T-helper 17 cell (primary cell): ENCODE measurements around the gene TMEM114. TPM values are rescaled to one million over a fixed set of nuclear protein-coding genes. Genes with fewer than 3 reads are reported as not detected.
"Not testable (repeated sequence)": the region's sequence is repeated elsewhere in the genome, so short reads cannot be mapped to it uniquely, and the experiment has no call there.

Experiments
- ATAC-seq: fragments of 150-1000 bp; cut with Tn5 transposase; 2 replicates; pipeline ENCODE4 v1.10.0; 2021; ENCODE audit warnings: mild to moderate bottlenecking, moderate library complexity
- DNase-seq, 3 donors: peaks; one replicate each; pipeline versions ENCODE4 v3.0.0 to v3.0.0-alpha.2; 2020 to 2021
- H3K9me3 ChIP-seq: one replicate; pipeline ENCODE4 v1.7.0; 2013; ENCODE audit warnings: low read length, mild to moderate bottlenecking; ENCODE audit not compliant: control insufficient read depth, poor library complexity, severe bottlenecking
- H3K27ac Mint-ChIP-seq: one replicate; pipeline ENCODE4 v1.8.0; 2022; ENCODE audit warnings: mild to moderate bottlenecking, moderate library complexity, mixed read lengths
- H3K27me3 Mint-ChIP-seq: one replicate; pipeline ENCODE4 v1.8.0; 2022; ENCODE audit warnings: mixed read lengths
- H3K36me3 Mint-ChIP-seq: one replicate; pipeline ENCODE4 v1.8.0; 2022; ENCODE audit warnings: low read depth, mixed read lengths
- H3K4me1 Mint-ChIP-seq: one replicate; pipeline ENCODE4 v1.8.0; 2022; ENCODE audit warnings: mild to moderate bottlenecking, mixed read lengths
- H3K4me3 Mint-ChIP-seq: one replicate; pipeline ENCODE4 v1.8.0; 2022; ENCODE audit warnings: mild to moderate bottlenecking, moderate library complexity, mixed read lengths
- total RNA-seq, 4 donors: library from RNA in 2 of 4; stranded (reverse) in 2 of 4; gene quantifications; one replicate each; pipeline ENCODE4 v1.2.3 and lab custom pipeline; 2022 to 2026

TMEM114 gene
- total RNA-seq, 2 donors from 2014 or later, result not detected

DNA sequence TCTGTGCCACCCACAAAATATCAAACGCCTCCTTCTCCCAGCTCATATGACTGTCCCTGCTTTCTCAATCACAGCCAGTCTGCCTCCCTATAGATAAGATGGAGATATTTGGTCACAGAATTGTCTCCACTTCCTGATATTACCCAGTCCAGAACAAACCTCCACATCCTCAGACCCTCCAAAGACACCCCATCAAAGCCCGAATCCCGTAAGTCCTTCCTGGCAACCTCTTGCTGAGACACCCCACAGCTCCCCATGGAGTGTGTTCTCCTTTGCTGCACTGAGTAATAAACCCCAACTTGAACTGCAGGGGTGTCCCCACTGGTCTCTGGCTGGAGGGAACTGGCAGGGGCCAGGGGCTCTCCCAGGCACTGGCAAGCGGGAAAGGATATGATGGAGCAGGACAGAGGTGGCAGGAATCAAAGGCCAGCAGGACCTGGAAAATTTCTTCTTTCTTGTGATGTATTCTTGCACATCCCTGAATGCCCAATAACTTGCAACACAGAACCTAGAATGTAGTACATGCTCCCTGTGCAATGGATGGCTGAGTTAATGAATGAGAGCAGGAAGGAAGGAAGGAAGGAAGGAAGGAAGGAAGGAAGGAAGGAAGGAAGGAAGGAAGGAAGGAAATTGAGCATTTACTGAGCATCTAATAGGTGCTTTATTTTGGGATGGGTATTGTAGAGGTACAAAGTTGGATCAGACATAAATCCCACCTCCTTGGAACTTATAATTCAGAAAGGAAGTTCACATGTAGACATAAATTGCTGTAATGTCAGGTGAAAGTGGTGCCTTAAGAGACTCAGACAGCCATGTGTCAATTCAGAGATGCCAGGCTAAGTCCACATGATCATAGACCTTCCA lies 13.9 kb downstream of the TMEM114 start:
- peaks cover 7% of the 10 kb centered on the region for H3K4me1 Mint-ChIP-seq
- H3K4me3 Mint-ChIP-seq, result no peak overlapping the region
- peaks cover 70% of the 10 kb centered on the region for H3K27me3 Mint-ChIP-seq
- no peaks in the 10 kb centered on the region for H3K9me3 ChIP-seq
- no peak for DNase-seq
- H3K27ac Mint-ChIP-seq, result no peak overlapping the region
- no peak for ATAC-seq
- H3K36me3 Mint-ChIP-seq, result peaks cover 7% of the 10 kb centered on the region

DNA sequence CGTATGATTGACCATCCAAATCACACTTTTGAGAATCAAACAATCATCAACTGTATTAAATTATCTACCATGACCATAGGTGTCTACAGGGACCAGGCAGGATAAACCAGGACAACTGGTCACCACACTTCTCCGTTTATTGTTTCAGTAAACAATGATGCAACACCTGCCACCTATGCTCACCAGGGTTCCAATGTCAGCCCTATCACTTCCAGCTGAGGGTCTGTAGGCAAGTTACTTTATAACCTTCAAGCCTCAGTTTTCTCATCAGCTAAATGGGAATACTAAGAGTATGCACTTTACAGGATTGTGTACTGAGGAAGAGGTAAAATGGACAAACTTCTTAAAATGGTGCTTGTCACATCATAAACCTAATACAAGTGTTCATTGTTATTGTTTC lies 14.9 kb downstream of the TMEM114 start:
- DNase-seq (no peak), ATAC-seq (no peak)
- Mint-ChIP-seq H3K27me3 (peaks cover 79% of the 10 kb centered on the region), H3K4me3 (no peak overlapping the region), H3K27ac (no peak overlapping the region), H3K36me3 (peaks cover 7% of the 10 kb centered on the region), H3K4me1 (peaks cover 7% of the 10 kb centered on the region)
- H3K9me3 ChIP-seq, result no peaks in the 10 kb centered on the region

DNA sequence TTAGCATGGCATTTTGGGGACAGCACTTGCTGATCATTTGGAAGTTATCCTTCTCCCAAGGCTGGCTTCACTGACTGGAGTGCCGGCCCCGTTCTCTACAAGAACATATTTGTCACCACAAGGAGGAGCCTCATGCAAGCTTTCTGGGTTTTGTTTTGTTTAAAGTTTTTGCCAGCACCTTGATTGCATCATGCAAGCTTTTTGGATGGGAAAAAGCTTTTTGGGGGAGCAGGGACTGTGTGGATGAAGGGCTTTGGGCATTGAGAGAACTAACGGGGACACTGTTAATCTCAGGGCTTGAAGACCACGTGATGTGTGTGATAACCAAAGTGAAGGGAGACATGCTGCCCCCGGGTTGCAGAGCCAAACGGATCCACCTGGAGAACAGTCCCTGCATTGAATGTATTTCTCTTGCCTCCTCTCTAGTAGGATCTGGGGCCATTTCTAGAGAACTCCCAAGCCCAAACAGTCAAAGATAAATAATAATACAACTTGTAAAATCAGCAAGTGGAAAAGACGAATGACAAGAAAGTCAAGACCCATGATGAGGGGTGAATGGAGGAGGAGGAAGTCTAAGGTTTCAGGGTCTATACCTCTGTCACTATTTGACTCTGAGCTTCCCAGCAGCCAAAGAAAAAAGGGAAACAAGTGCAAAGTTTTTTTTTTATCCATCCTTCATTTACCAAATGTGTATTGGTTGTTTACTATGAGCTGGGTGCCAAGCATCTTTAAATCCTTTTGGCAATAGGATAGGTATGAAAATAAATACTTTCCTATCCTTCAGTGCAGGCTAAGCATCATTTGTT lies 17.2 kb downstream of the TMEM114 start:
- H3K27me3 Mint-ChIP-seq, result peaks cover 81% of the 10 kb centered on the region
- ATAC-seq (no peak), DNase-seq (no peak)
- H3K36me3 Mint-ChIP-seq, result peaks cover 7% of the 10 kb centered on the region
- peak overlapping the region; percentile 36 for H3K4me3 Mint-ChIP-seq
- no peaks in the 10 kb centered on the region for H3K9me3 ChIP-seq
- no peak overlapping the region for H3K27ac Mint-ChIP-seq
- H3K4me1 Mint-ChIP-seq, result peaks cover 7% of the 10 kb centered on the region

DNA sequence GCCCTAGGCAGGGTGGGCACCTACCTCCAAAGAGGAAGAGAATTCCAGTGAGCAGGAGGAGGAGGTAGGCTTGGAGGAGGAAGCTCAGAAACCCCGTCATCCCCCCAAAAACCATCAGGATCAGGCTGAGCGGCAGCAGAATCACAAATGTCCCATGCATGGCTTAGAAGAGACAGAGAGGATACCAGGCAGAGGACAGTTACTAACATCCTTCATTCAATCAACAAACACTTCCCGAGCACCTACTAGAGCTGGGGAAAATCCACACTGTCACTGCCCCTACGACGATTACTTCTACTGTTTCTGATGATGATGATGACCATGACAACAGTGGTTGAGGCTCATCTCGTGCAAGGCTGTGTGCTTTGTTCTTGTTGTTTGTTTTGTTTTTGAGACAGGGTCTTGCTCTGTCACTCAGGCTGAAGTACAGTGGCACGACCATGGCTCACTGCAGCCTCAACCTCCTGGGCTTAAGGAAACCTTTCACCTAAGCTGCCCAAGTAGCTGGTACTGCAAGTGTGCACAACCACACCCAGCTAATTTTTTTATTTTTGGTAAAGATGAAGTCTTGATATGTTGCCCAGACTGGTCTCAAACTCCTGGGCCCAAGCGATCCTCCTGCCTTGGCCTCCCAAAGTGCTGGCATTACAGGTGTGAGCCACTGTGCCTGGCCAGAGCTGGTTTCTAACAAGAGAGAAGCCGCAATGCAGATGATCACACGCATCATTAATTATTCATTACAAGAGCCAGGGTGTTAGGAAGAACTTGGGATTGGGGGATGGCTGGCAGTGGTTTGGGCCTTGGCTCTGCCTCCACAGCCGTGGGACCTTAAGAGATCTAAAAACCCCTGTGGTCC lies 18.0 kb downstream of the TMEM114 start:
- Mint-ChIP-seq H3K4me3 (no peak overlapping the region), H3K36me3 (peaks cover 7% of the 10 kb centered on the region), H3K4me1 (peaks cover 7% of the 10 kb centered on the region), H3K27me3 (peaks cover 74% of the 10 kb centered on the region), H3K27ac (no peak overlapping the region)
- DNase-seq (no peak), ATAC-seq (no peak)
- H3K9me3 ChIP-seq, result no peaks in the 10 kb centered on the region

DNA sequence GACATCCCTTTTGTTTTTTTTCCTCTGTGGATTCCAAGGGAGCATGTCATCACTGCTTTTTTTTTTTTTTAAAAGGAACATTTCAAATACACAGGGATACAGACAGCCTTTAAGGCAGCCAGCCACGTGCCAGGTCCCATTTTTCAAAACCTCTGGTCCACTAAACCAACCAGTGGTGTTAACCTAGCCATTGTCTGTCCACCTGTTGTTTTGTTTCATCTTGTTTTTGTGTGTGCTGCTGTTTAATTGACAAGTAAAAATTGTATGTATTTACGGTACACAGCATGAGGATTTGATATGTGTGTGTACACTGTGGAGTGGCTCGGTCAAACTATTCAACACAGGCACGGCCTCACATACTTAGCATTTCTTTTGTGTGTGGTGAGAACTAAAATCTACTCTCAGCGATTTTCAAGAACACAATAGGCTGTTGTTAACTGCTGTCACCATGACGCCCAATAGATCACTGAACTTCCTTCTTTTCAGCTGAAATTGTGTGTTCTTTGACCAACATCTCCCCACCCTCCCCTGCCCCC lies 19.2 kb downstream of the TMEM114 start:
- no peaks in the 10 kb centered on the region for H3K9me3 ChIP-seq
- no peak for DNase-seq
- ATAC-seq, result no peak
- H3K27ac Mint-ChIP-seq, result no peak overlapping the region
- H3K4me3 Mint-ChIP-seq, result no peak overlapping the region
- peaks cover 3% of the 10 kb centered on the region for H3K36me3 Mint-ChIP-seq
- peaks cover 69% of the 10 kb centered on the region for H3K27me3 Mint-ChIP-seq
- H3K4me1 Mint-ChIP-seq, result peaks cover 3% of the 10 kb centered on the region

DNA sequence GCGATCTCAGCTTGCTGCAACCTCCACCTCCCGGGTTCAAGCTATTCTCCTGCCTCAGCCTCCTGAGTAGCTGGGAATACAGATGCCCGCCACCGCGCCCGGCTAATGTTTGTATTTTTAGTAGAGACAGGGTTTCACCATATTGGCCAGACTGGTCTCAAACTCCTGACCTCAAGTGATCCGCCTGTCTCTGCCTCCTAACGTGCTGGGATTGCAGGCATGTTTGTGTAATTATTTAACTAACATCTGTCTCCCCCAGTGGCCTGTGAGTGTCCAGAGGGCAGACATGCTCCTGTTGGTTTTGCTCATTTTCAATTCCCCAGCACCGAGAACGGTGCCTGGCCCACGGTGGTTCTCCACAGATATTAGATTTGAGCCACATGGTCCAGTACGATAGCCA lies 19.9 kb downstream of the TMEM114 start:
- H3K9me3 ChIP-seq, H3K36me3 Mint-ChIP-seq, DNase-seq, H3K4me3 Mint-ChIP-seq, H3K4me1 Mint-ChIP-seq, H3K27ac Mint-ChIP-seq, ATAC-seq: not testable (repeated sequence)
- H3K27me3 Mint-ChIP-seq, result peaks cover 62% of the 10 kb centered on the region

DNA sequence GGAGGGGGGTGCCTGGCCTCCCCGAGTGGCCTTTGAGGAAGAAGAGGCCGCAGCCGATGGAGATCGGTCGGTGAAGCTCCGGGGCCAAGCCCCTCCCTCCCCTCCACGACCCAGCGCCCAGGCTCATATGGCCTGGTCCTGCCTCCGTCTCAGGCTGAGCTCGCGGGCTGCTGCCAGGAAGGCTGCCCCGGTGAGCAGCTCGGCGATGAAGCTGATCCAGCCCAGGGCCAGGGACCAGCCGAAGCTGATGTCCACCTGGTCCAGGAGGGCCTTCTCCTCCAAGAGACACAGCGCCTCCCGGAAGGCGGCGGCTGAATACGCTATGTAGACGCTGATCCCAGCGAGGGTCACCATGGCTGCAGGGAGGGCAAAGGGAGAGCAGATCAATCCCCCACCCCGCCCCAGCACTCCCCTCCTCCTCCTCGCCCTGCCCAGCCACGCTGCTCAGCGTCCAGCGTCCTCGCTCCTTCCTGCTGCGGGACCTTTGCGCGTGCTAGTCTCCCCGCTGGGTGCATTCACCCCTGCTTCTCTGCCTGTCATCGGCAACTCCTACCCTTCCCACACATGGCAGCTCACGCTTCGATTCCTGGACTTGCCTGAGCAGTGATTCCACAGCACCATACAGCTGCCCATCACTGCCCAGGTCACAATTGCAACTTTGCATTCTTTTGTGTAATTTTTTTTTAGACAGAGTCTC lies 20.5 kb downstream of the TMEM114 start:
- peaks cover 2% of the 10 kb centered on the region for H3K4me1 Mint-ChIP-seq
- peaks cover 56% of the 10 kb centered on the region for H3K27me3 Mint-ChIP-seq
- H3K36me3 Mint-ChIP-seq, result peaks cover 2% of the 10 kb centered on the region
- no peak overlapping the region for H3K4me3 Mint-ChIP-seq
- no peaks in the 10 kb centered on the region for H3K9me3 ChIP-seq
- no peak for ATAC-seq
- DNase-seq, result no peak
- H3K27ac Mint-ChIP-seq, result no peak overlapping the region

DNA sequence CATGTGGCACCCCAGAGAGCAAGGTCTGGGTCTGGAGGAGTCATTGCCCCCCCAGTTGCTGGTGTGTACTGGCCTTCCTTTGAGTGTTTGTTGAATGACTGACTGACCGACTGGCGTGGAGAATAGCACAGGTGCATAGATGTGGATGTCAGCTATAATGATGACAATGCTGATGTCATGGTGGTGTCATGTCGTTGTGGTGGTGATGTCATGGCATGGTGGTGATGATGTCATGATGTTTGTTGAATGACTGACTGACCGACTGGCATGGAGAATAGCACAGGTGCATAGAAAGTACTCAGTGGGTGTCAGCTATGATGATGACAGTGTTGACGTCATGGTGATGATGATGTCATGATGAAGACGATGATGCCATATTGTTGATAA lies 22.1 kb downstream of the TMEM114 start:
- Mint-ChIP-seq H3K4me1 (peaks cover 2% of the 10 kb centered on the region), H3K27ac (no peak overlapping the region), H3K27me3 (peaks cover 40% of the 10 kb centered on the region), H3K36me3 (no peaks in the 10 kb centered on the region), H3K4me3 (no peak overlapping the region)
- ATAC-seq, result no peak
- no peak for DNase-seq
- H3K9me3 ChIP-seq, result no peaks in the 10 kb centered on the region

DNA sequence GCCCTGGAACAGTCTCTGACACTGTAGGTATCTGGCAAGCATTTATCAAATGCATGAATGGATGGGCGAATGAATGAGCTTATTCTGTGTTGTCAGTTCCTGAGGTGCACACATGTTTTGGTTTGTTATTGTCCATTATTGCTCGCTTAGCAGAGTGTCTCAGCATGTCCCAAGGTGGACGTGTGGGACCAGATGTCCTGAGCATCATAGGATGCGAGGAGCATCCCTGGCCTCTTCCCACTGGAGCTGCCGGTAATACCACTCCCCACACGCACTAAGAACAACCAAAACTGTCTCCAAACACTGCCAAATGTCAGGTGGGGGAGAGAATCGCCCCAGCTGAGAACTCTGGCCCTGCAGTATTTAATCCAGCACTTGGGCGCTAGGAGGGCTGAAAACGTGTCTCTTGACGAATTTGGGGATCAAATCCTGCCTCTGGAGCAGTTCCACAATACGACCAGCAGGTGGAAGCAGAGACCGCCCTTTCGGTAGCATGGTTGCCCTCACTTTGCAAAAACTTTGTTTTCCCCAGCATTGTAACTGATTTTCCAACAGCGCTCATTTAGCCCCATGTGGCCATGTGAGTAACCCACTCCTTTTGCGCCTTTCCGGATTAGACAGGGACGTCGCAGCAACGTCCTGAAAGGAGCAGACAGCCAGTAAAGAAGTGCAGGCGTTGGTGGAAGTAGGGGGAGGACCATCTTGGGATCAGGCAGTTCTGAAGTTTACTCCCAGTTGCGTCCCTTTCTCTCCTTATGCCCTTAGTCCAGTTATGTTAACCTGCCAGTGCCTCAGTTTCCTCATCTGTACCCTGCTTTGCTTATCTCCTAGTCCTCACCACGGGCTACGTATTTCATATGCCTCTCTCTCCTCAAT lies 22.7 kb downstream of the TMEM114 start:
- peak; percentile 32 to 60 (median 55) for DNase-seq
- peak; percentile 94 for ATAC-seq
- H3K4me1 Mint-ChIP-seq, result no peaks in the 10 kb centered on the region
- peaks cover 34% of the 10 kb centered on the region for H3K27me3 Mint-ChIP-seq
- H3K36me3 Mint-ChIP-seq, result no peaks in the 10 kb centered on the region
- no peaks in the 10 kb centered on the region for H3K9me3 ChIP-seq
- H3K4me3 Mint-ChIP-seq, result no peak overlapping the region
- H3K27ac Mint-ChIP-seq, result no peak overlapping the region

DNA sequence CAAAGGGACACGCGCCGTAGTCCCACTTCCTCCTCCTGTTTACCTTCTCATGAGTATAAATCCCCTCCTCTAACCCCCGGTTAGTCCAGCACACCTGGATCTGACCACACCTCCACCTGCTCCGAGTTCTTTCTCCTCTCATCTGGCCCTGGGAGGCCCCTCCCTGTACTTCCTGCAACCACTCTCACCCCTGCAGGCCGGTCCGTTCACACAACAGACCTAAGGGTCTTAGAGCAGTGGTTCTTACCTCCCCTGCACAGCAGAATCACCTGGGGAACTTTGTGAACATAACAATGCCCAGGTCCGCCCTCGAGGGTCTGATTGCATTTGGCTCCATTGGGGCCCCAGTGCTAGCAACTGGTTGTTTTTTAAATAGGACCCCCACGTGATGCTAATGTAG lies 24.8 kb downstream of the TMEM114 start:
- Mint-ChIP-seq H3K27me3 (peaks cover 14% of the 10 kb centered on the region), H3K4me1 (no peaks in the 10 kb centered on the region), H3K36me3 (no peaks in the 10 kb centered on the region), H3K4me3 (no peak overlapping the region), H3K27ac (no peak overlapping the region)
- no peaks in the 10 kb centered on the region for H3K9me3 ChIP-seq
- peak; percentile 9 for ATAC-seq
- DNase-seq, result no peak

DNA sequence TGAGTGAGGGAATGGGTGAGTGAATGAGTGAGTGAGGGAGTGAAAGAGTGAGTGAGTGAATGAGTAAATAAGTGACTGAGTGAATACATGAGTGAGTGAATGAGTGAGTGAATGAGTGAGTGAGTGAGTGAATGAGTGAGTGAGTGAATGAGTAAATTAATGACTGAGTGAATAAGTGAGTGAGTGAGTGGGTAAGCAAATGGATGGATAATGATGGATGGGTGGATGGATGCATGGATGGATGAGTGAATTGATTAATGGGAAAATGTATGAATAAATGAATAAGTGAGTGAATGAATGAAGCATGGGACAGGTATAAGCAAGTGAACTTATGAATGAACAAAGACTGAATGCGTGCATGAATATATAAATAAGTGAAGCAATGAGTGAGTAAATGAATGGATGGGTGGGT lies 25.4 kb downstream of the TMEM114 start:
- no peaks in the 10 kb centered on the region for H3K9me3 ChIP-seq
- H3K27me3 Mint-ChIP-seq, result peaks cover 8% of the 10 kb centered on the region
- no peaks in the 10 kb centered on the region for H3K36me3 Mint-ChIP-seq
- no peak for DNase-seq
- H3K4me3 Mint-ChIP-seq, result no peak overlapping the region
- H3K27ac Mint-ChIP-seq, result no peak overlapping the region
- no peaks in the 10 kb centered on the region for H3K4me1 Mint-ChIP-seq
- ATAC-seq, result no peak
